Measurements from ENCODE around the gene FBXL5.

Gene FBXL5

DNA sequence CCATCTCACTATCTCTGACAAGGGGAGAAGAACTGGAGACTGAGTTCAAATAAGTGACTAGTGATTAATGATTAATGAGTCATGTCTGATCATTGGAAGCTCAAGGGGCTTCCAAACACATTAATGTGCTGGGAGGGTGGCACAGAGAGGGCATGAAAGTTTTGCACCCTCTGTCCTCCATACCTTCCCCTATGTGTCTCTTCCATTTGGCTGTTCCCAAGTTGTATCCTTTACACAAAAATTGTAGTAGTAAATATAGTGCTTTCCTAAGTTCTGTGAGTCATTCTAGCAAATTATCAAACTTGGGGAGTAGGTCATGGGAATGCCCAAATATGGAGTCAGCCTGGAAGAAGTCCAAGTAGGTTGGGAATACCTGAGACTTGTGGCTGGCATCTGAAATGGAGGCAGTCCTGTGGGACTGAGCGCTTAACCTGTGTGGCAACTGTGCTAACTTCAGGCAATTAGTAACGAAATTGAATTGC lies 22.4 kb upstream of the FBXL5 start:
- Histone ChIP-seq H3K27me3 (ENCODE audit: control insufficient read depth, insufficient read depth, low read length) (no peaks in the 10 kb centered on the region), H3K36me3 (ENCODE audit: control insufficient read depth, insufficient read depth, low read length) (no peaks in the 10 kb centered on the region), H3K27ac (ENCODE audit: low read length) (no peak overlapping the region), H3K4me1 (ENCODE audit: control insufficient read depth, insufficient read depth, low read length) (peaks cover 2% of the 10 kb centered on the region; the same call in 1 of the 2 replicates), H3K9me3 (ENCODE audit: control insufficient read depth, insufficient read depth, low read length) (no peaks in the 10 kb centered on the region), H3K4me3 (ENCODE audit: low read length) (no peak overlapping the region)
- DNase-seq (ENCODE audit: low read depth, low spot score), result no peak
- no CpG with 5 or more reads among the region's 2 CpGs for WGBS (ENCODE audit: insufficient coverage, insufficient read length)

DNA sequence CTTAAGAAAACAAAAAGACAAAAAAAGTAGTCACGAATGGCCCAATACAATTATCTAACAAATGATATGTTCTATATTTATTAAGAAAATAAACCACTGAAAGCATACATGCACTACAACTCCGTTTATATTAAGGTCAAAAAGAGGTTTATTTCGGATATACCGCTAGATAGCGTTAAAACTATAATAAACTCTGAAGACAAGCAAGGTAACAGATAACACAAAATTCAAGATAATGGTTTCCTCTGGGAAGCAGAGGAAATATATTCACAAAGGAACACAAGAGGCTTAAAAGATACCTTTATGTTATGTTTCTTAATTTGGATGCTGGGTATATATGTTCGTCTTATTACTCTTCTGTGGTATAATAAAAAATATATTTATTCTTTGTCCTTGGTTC lies 21.7 kb upstream of the FBXL5 start:
- no peak for DNase-seq (ENCODE audit: low read depth, low spot score)
- H3K27ac ChIP-seq (ENCODE audit: low read length), result no peak overlapping the region
- no peaks in the 10 kb centered on the region for H3K36me3 ChIP-seq (ENCODE audit: control insufficient read depth, insufficient read depth, low read length)
- H3K4me3 ChIP-seq (ENCODE audit: low read length), result no peak overlapping the region
- WGBS (ENCODE audit: insufficient coverage, insufficient read length), result no CpG with 5 or more reads among the region's 6 CpGs
- H3K4me1 ChIP-seq (ENCODE audit: control insufficient read depth, insufficient read depth, low read length), result peaks cover 2% of the 10 kb centered on the region; the same call in 1 of the 2 replicates
- no peaks in the 10 kb centered on the region for H3K9me3 ChIP-seq (ENCODE audit: control insufficient read depth, insufficient read depth, low read length)
- H3K27me3 ChIP-seq (ENCODE audit: control insufficient read depth, insufficient read depth, low read length), result no peaks in the 10 kb centered on the region

DNA sequence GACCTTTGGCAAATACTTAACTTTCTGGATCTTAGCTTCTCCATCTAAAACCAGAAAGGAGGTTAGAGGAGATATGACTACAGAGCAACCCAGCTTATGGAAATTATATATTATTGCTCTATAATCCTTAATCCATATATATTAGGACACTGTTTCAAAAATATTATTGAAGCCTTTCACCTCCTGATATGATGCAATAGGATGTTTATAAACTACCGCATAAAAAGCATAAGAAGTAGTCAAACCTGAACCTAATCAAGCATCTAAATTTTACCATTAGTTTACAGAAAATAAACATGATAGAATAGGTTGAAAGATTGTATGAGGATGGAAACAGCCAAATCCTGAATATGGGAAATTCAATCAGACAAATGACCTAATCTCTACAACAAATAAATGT lies 20.9 kb upstream of the FBXL5 start:
- H3K27me3 ChIP-seq (ENCODE audit: control insufficient read depth, insufficient read depth, low read length), result no peaks in the 10 kb centered on the region
- H3K36me3 ChIP-seq (ENCODE audit: control insufficient read depth, insufficient read depth, low read length), result no peaks in the 10 kb centered on the region; the same call in 1 of the 2 replicates
- no CpG with 5 or more reads among the region's 1 CpG for WGBS (ENCODE audit: insufficient coverage, insufficient read length)
- no peak overlapping the region for H3K27ac ChIP-seq (ENCODE audit: low read length)
- DNase-seq (ENCODE audit: low read depth, low spot score), result no peak
- H3K4me1 ChIP-seq (ENCODE audit: control insufficient read depth, insufficient read depth, low read length), result peaks cover 2% of the 10 kb centered on the region; the same call in 1 of the 2 replicates
- H3K4me3 ChIP-seq (ENCODE audit: low read length), result no peak overlapping the region
- no peaks in the 10 kb centered on the region for H3K9me3 ChIP-seq (ENCODE audit: control insufficient read depth, insufficient read depth, low read length)

DNA sequence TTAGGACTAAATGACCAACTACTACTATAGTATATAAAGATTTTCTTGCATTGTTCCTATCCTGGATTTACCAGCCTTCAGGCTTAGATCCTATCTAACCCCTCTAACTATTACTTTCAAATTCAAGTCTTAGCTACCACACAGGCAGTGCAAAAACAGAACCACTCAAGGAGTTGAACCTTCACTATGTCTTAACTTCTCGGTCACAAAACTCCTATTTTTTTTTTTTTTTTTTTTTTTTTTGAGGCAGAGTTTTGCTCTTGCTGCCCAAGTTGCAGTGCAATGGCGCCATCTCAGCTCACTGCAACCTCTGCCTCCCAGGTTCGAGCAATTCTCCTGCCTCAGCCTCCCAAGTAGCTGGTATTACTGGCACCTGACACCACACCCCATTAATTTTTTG lies 20.2 kb upstream of the FBXL5 start:
- Histone ChIP-seq H3K27me3 (ENCODE audit: control insufficient read depth, insufficient read depth, low read length) (no peaks in the 10 kb centered on the region), H3K36me3 (ENCODE audit: control insufficient read depth, insufficient read depth, low read length) (no peaks in the 10 kb centered on the region; the same call in 1 of the 2 replicates), H3K4me3 (ENCODE audit: low read length) (no peak overlapping the region), H3K27ac (ENCODE audit: low read length) (no peak overlapping the region), H3K4me1 (ENCODE audit: control insufficient read depth, insufficient read depth, low read length) (peaks cover 2% of the 10 kb centered on the region; the same call in 1 of the 2 replicates), H3K9me3 (ENCODE audit: control insufficient read depth, insufficient read depth, low read length) (no peaks in the 10 kb centered on the region)
- DNase-seq (ENCODE audit: low read depth, low spot score), result no peak
- no CpG with 5 or more reads among the region's 3 CpGs for WGBS (ENCODE audit: insufficient coverage, insufficient read length)

DNA sequence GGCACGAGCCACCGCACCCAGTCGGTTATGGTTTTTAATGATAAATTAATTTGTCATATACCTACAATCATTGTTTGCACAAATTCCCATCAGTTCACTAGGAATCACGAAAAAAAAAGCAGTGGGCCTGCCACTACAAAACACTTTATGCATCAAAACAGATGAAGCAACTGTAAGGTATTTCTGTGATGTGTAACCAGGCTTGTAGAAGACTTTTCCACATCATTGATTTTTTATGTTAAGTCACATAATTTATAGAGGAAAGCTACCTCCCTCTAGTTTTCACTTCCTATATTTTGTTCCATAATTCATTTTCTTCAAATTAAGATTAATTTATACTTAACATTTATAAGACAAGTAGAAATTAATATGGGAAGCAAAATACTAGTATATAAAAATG lies 19.8 kb upstream of the FBXL5 start:
- no peak for DNase-seq (ENCODE audit: low read depth, low spot score)
- Histone ChIP-seq H3K27ac (ENCODE audit: low read length) (no peak overlapping the region), H3K4me3 (ENCODE audit: low read length) (no peak overlapping the region), H3K27me3 (ENCODE audit: control insufficient read depth, insufficient read depth, low read length) (no peaks in the 10 kb centered on the region), H3K36me3 (ENCODE audit: control insufficient read depth, insufficient read depth, low read length) (no peaks in the 10 kb centered on the region; the same call in 1 of the 2 replicates), H3K4me1 (ENCODE audit: control insufficient read depth, insufficient read depth, low read length) (peaks cover 2% of the 10 kb centered on the region; the same call in 1 of the 2 replicates), H3K9me3 (ENCODE audit: control insufficient read depth, insufficient read depth, low read length) (no peaks in the 10 kb centered on the region)
- no CpG with 5 or more reads among the region's 4 CpGs for WGBS (ENCODE audit: insufficient coverage, insufficient read length)

DNA sequence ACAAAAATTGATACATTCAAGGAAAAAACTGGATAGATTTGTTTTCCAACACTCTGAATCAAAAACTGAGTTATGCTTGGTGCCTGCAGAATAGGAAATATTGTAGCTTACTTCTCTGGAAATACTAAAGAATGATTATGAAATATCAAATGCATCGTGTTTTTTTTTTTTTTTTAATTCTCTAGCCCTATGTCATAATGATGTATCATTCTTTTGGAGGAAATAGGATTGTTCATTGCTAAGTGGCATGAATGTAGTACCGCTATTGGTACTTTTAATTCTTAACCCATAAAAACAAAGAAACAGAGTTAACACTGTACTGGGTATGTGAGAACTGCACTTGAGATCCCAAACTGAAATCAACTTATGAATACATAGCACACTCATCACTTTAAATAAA lies 18.9 kb upstream of the FBXL5 start:
- Histone ChIP-seq H3K4me3 (ENCODE audit: low read length) (no peak overlapping the region), H3K9me3 (ENCODE audit: control insufficient read depth, insufficient read depth, low read length) (no peaks in the 10 kb centered on the region), H3K27me3 (ENCODE audit: control insufficient read depth, insufficient read depth, low read length) (no peaks in the 10 kb centered on the region), H3K4me1 (ENCODE audit: control insufficient read depth, insufficient read depth, low read length) (peaks cover 2% of the 10 kb centered on the region; the same call in 1 of the 2 replicates), H3K27ac (ENCODE audit: low read length) (no peak overlapping the region), H3K36me3 (ENCODE audit: control insufficient read depth, insufficient read depth, low read length) (no peaks in the 10 kb centered on the region; the same call in 1 of the 2 replicates)
- DNase-seq (ENCODE audit: low read depth, low spot score), result no peak
- WGBS (ENCODE audit: insufficient coverage, insufficient read length), result no CpG with 5 or more reads among the region's 2 CpGs

DNA sequence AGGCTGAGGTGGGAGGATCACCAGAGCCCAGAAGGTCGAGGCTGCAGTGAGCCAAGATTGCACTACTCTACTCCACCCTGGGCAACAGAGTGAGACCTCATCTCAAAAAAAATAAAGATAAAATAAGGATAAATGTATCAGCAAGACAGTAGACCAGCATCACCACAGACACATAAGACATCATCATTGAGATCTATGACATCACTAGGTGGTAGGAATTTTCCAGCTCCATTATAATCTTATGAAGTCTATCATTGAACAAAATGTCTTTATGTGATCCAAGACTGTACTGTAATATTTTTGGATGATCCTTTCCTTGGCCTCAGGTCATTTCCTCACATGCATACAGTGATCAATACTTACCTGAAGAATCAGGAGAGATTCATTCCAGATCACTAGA lies 18.2 kb upstream of the FBXL5 start:
- Histone ChIP-seq H3K27ac (ENCODE audit: low read length) (no peak overlapping the region), H3K9me3 (ENCODE audit: control insufficient read depth, insufficient read depth, low read length) (no peaks in the 10 kb centered on the region), H3K27me3 (ENCODE audit: control insufficient read depth, insufficient read depth, low read length) (no peaks in the 10 kb centered on the region), H3K4me3 (ENCODE audit: low read length) (no peak overlapping the region), H3K4me1 (ENCODE audit: control insufficient read depth, insufficient read depth, low read length) (peaks cover 2% of the 10 kb centered on the region; the same call in 1 of the 2 replicates), H3K36me3 (ENCODE audit: control insufficient read depth, insufficient read depth, low read length) (no peaks in the 10 kb centered on the region; the same call in 1 of the 2 replicates)
- DNase-seq (ENCODE audit: low read depth, low spot score), result no peak
- no CpG with 5 or more reads among the region's 1 CpG for WGBS (ENCODE audit: insufficient coverage, insufficient read length)

DNA sequence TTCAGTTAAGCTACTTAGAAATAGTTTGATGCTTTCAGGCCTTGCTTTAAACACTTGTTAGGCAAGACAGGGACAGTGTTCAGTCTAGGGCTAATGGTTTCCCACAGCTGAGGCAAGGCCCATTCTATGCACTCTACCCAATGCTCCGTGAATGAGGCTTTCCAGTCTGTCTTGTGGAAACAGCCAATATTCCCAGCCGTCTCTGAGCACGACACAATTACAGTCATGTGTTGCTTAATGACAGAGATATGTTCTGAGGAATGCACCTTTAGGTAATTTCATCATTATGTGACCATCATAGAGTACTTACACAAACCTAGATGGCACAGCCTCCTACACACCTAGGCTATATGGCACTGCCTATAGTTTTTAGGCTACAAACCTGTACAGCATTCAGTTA lies 16.9 kb upstream of the FBXL5 start:
- H3K4me1 ChIP-seq (ENCODE audit: control insufficient read depth, insufficient read depth, low read length), result no peaks in the 10 kb centered on the region
- no peaks in the 10 kb centered on the region for H3K9me3 ChIP-seq (ENCODE audit: control insufficient read depth, insufficient read depth, low read length)
- no peaks in the 10 kb centered on the region; the same call in 1 of the 2 replicates for H3K36me3 ChIP-seq (ENCODE audit: control insufficient read depth, insufficient read depth, low read length)
- DNase-seq (ENCODE audit: low read depth, low spot score), result no peak
- no peak overlapping the region for H3K27ac ChIP-seq (ENCODE audit: low read length)
- H3K27me3 ChIP-seq (ENCODE audit: control insufficient read depth, insufficient read depth, low read length), result no peaks in the 10 kb centered on the region
- no CpG with 5 or more reads among the region's 3 CpGs for WGBS (ENCODE audit: insufficient coverage, insufficient read length)
- H3K4me3 ChIP-seq (ENCODE audit: low read length), result no peak overlapping the region

DNA sequence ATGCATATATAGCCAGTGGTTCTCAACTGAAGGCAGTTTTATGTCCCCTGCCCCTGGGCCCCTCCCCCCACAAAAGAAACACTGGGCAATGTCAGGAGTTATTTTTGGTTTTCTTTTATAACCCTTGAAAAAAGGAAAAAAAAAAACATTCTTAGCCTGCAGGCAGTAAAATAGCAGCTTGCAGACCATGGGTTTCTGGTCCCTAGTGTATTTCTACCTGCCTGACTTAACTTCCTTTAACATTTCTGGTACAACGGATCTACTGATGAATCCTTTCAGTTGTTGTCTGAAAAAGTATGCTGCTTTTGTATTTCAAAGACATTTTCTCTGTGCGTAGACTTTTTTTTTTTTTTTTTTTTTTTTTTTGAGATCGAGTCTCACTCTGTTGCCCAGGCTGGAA lies 15.4 kb upstream of the FBXL5 start:
- Histone ChIP-seq H3K4me1 (ENCODE audit: control insufficient read depth, insufficient read depth, low read length) (no peaks in the 10 kb centered on the region), H3K36me3 (ENCODE audit: control insufficient read depth, insufficient read depth, low read length) (no peaks in the 10 kb centered on the region; the same call in 1 of the 2 replicates), H3K9me3 (ENCODE audit: control insufficient read depth, insufficient read depth, low read length) (no peaks in the 10 kb centered on the region), H3K4me3 (ENCODE audit: low read length) (no peak overlapping the region), H3K27ac (ENCODE audit: low read length) (no peak overlapping the region), H3K27me3 (ENCODE audit: control insufficient read depth, insufficient read depth, low read length) (no peaks in the 10 kb centered on the region)
- DNase-seq (ENCODE audit: low read depth, low spot score), result no peak
- WGBS (ENCODE audit: insufficient coverage, insufficient read length), result no CpG with 5 or more reads among the region's 3 CpGs

DNA sequence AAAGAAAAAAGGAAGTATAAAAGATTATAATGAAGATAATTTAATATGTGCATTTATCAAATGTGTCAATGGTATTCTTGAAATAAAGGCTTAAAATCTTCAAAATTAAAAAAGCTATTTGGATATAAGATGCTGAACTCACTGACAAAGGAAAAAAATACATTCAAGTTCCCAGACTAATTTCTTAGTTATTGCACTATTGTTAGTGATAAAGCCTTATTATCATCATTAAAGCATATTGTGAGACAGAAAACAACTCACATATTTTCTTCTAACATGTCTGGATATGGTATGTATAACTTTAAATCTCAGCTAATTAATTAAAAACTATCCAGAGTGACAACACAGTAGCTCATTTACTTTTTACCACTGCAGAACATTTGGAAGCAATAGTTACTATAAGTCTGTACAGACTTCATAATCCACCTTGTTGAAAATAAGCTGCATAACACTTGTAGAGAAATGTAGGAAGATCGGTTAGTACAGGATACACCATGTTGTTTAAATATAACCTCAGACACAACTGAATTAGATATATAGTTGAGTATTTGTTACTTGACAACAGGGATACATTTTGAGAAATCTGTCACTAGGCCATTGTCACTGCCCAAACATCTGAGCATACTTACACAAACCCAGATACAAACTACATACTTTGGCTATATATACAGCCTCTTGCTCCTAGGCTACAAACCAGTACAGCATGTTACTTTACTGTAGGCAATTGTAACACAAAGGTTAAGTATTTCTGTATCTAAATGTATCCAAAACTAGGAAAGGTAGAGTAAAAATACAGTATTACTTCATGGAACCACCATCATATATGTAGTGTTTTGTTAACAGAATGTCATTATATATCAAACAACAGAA lies 13.6 kb upstream of the FBXL5 start:
- Histone ChIP-seq H3K9me3 (ENCODE audit: control insufficient read depth, insufficient read depth, low read length) (no peaks in the 10 kb centered on the region), H3K27ac (ENCODE audit: low read length) (no peak overlapping the region), H3K36me3 (ENCODE audit: control insufficient read depth, insufficient read depth, low read length) (no peaks in the 10 kb centered on the region; the same call in 1 of the 2 replicates), H3K27me3 (ENCODE audit: control insufficient read depth, insufficient read depth, low read length) (no peaks in the 10 kb centered on the region), H3K4me3 (ENCODE audit: low read length) (no peak overlapping the region), H3K4me1 (ENCODE audit: control insufficient read depth, insufficient read depth, low read length) (no peaks in the 10 kb centered on the region)
- no CpG with 5 or more reads among the region's 1 CpG for WGBS (ENCODE audit: insufficient coverage, insufficient read length)
- no peak for DNase-seq (ENCODE audit: low read depth, low spot score)

Data from iPS DF 6.9 (cell line).